Uterus (tissue), 4 donors: ENCODE measurements around the gene TPP2. TPM values are rescaled to one million over a fixed set of nuclear protein-coding genes. Genes with fewer than 3 reads are reported as not detected.

Experiments used
- DNase-seq, 2 donors: peaks; one replicate each; pipeline ENCODE4 v3.0.0-alpha.2; 2019 to 2020
- H3K27ac ChIP-seq, 2 donors: fragments of 200-600 bp; sonication (generic); 1 replicate in 1 of 2; 2 replicates in 1 of 2; pipeline ENCODE4 v1.5.1; 2016 to 2018
- H3K27me3 ChIP-seq, 2 donors: fragments of 200-600 bp; sonication (generic); one replicate each; pipeline ENCODE4 v1.5.1; 2018 to 2019; ENCODE audit warnings: control low read depth in 1 of 2
- H3K36me3 ChIP-seq, 2 donors: fragments of 200-600 bp; sonication (generic); one replicate each; pipeline ENCODE4 v1.5.1; 2019; ENCODE audit warnings: control low read depth in 1 of 2
- H3K4me1 ChIP-seq, 2 donors: fragments of 200-600 bp; sonication (generic); one replicate each; pipeline ENCODE4 v1.5.1; 2018 to 2019; ENCODE audit warnings: control low read depth in 1 of 2
- H3K4me3 ChIP-seq, 2 donors: fragments of 200-600 bp; sonication (generic); 1 replicate in 1 of 2; 2 replicates in 1 of 2; pipeline ENCODE4 v1.5.1; 2018 to 2019; ENCODE audit warnings: mild to moderate bottlenecking in 1 of 2
- H3K9me3 ChIP-seq, 2 donors: fragments of 200-600 bp; sonication (generic); one replicate each; pipeline ENCODE4 v1.5.1; 2019; ENCODE audit warnings: control low read depth in 1 of 2
- CTCF ChIP-seq, 4 experiments: fragments of 200-600 bp in 2 of 4; fragments of 450-650 bp in 2 of 4; sonication (generic) in 2 of 4; IDR thresholded peaks; one replicate each; pipeline ENCODE4 v1.5.1; 2016 to 2019; ENCODE audit warnings: antibody characterized with exemption in 4 of 4, mild to moderate bottlenecking in 2 of 4, moderate library complexity in 1 of 4
- POLR2A ChIP-seq, 2 donors: fragments of 450-650 bp; IDR thresholded peaks; one replicate each; pipeline ENCODE4 v1.6.1; 2016; ENCODE audit warnings: antibody characterized with exemption in 2 of 2, mild to moderate bottlenecking in 1 of 2, moderate library complexity in 1 of 2
- intact Hi-C: fragments of 100-400 bp; cut with DNase I; formaldehyde crosslinking; loops from one replicate; pipeline ENCODE4 v1.15.1; 2023; ENCODE audit warnings: low total_unique reads
- total RNA-seq, 4 donors: library from RNA; depleted of rRNA in 3 of 4; stranded (reverse); fragments of >200 nt in 3 of 4; gene quantifications; one replicate each; pipeline versions ENCODE4 v1.1.0 to v1.2.4, GENCODE V29; 2014 to 2023
- donor health status: DM: yes; HTN: yes; CAD: no.

Gene TPP2
- total RNA-seq, 4 donors from 2014 or later = 42.1 to 83.5 (median 48.7) TPM

- Histone ChIP-seq H3K27me3 (no peaks in the 10 kb centered on the region), H3K4me1 (no peaks in the 10 kb centered on the region), H3K9me3 (no peaks in the 10 kb centered on the region), H3K36me3 (no peaks in the 10 kb centered on the region), H3K27ac (no peak overlapping the region), H3K4me3 (no peak overlapping the region)
- TF ChIP-seq CTCF (IDR thresholded peaks at IDR 0.05) = no peak
- no peak for TF ChIP-seq POLR2A (IDR thresholded peaks at IDR 0.05)
- intact Hi-C loops = no loop called here
- no peak for DNase-seq
Observed at GRCh38 chr13:102680842-102681740, 84.3 kb downstream of the TPP2 start.

- Histone ChIP-seq H3K27ac (no peak overlapping the region), H3K27me3 (no peaks in the 10 kb centered on the region), H3K4me1 (no peaks in the 10 kb centered on the region), H3K9me3 (no peaks in the 10 kb centered on the region), H3K4me3 (no peak overlapping the region), H3K36me3 (no peaks in the 10 kb centered on the region)
- DNase-seq = no peak
- intact Hi-C loops = no loop called here
- no peak for TF ChIP-seq POLR2A (IDR thresholded peaks at IDR 0.05)
Observed at GRCh38 chr13:102682211-102682610, 85.4 kb downstream of the TPP2 start.

GRCh38 chr13:102682727-102683126, 85.9 kb downstream of the TPP2 start:
- Histone ChIP-seq H3K4me3 (no peak overlapping the region), H3K27me3 (no peaks in the 10 kb centered on the region), H3K4me1 (no peaks in the 10 kb centered on the region), H3K9me3 (no peaks in the 10 kb centered on the region), H3K36me3 (no peaks in the 10 kb centered on the region), H3K27ac (no peak overlapping the region)
- intact Hi-C loops = no loop called here
- no peak for TF ChIP-seq POLR2A (IDR thresholded peaks at IDR 0.05)
- DNase-seq = no peak

GRCh38 chr13:102683637-102684036, 86.9 kb downstream of the TPP2 start:
- Histone ChIP-seq H3K36me3 (no peaks in the 10 kb centered on the region), H3K4me3 (no peak overlapping the region), H3K4me1 (no peaks in the 10 kb centered on the region), H3K9me3 (no peaks in the 10 kb centered on the region), H3K27ac (no peak overlapping the region), H3K27me3 (no peaks in the 10 kb centered on the region)
- TF ChIP-seq CTCF (IDR thresholded peaks at IDR 0.05) = no peak
- TF ChIP-seq POLR2A (IDR thresholded peaks at IDR 0.05) = no peak
- DNase-seq = no peak
- intact Hi-C loops = no loop called here

- Histone ChIP-seq H3K27me3 (no peaks in the 10 kb centered on the region), H3K9me3 (no peaks in the 10 kb centered on the region), H3K36me3 (no peaks in the 10 kb centered on the region), H3K4me1 (no peaks in the 10 kb centered on the region), H3K27ac (no peak overlapping the region), H3K4me3 (no peak overlapping the region)
- TF ChIP-seq CTCF (IDR thresholded peaks at IDR 0.05) = no peak
- no peak for TF ChIP-seq POLR2A (IDR thresholded peaks at IDR 0.05)
- intact Hi-C loops = no loop called here
- no peak for DNase-seq
Observed at GRCh38 chr13:102686024-102686423, 89.2 kb downstream of the TPP2 start.

GRCh38 chr13:102687520-102687919, 90.7 kb downstream of the TPP2 start:
- no peak for DNase-seq
- H3K9me3 ChIP-seq = no peaks in the 10 kb centered on the region
- no peak overlapping the region for H3K27ac ChIP-seq
- H3K27me3 ChIP-seq = no peaks in the 10 kb centered on the region
- H3K4me3 ChIP-seq = no peak overlapping the region
- no peaks in the 10 kb centered on the region for H3K36me3 ChIP-seq
- TF ChIP-seq POLR2A (IDR thresholded peaks at IDR 0.05) = no peak
- H3K4me1 ChIP-seq = no peaks in the 10 kb centered on the region
- intact Hi-C loops = no loop called here
